Pulmonary artery endothelial cell (primary cell): ENCODE measurements around the gene MAPK6. TPM values are rescaled to one million over a fixed set of nuclear protein-coding genes. Genes with fewer than 3 reads are reported as not detected.
"Not testable (repeated sequence)": the region's sequence is repeated elsewhere in the genome, so short reads cannot be mapped to it uniquely, and the experiment has no call there.

Experiments used
- DNase-seq: peaks from one replicate; pipeline ENCODE4 v3.0.0-alpha.2; 2011; ENCODE audit warnings: low read depth, low spot score
- total RNA-seq: library from RNA; depleted of rRNA; stranded (reverse); fragments of >200 nt; gene quantifications from 2 replicates; pipeline ENCODE4 v1.2.3, GENCODE V29; 2014

Gene MAPK6
- total RNA-seq, 1 donor from 2014 or later: 45.2 TPM

GRCh38 chr15:52042051-52042851 is 23.2 kb downstream of the MAPK6 start:
- DNase-seq: no peak

- DNase-seq: not testable (repeated sequence)
Observed at GRCh38 chr15:52045795-52046298, 26.8 kb downstream of the MAPK6 start.

- DNase-seq: not testable (repeated sequence)
Observed at GRCh38 chr15:52046552-52046951, 27.5 kb downstream of the MAPK6 start.

- no peak for DNase-seq
Observed at GRCh38 chr15:52050416-52050815, 31.4 kb downstream of the MAPK6 start.

- DNase-seq: no peak
Observed at GRCh38 chr15:52052066-52052935, 33.3 kb downstream of the MAPK6 start.

GRCh38 chr15:52054381-52054780 is 35.4 kb downstream of the MAPK6 start:
- no peak for DNase-seq

GRCh38 chr15:52054858-52055257 is 35.8 kb downstream of the MAPK6 start:
- not testable (repeated sequence) for DNase-seq

- DNase-seq: no peak
Observed at GRCh38 chr15:52056001-52056400, 37.0 kb downstream of the MAPK6 start.

- DNase-seq: no peak
Observed at GRCh38 chr15:52056496-52056895, 37.5 kb downstream of the MAPK6 start.

- DNase-seq: no peak
Observed at GRCh38 chr15:52057996-52058395, 39.0 kb downstream of the MAPK6 start.

GRCh38 chr15:52060501-52060900 is 41.5 kb downstream of the MAPK6 start:
- no peak for DNase-seq

GRCh38 chr15:52066842-52067544 is 48.0 kb downstream of the MAPK6 start:
- no peak for DNase-seq

- DNase-seq: no peak
Observed at GRCh38 chr15:52067545-52067926, 48.5 kb downstream of the MAPK6 start.

GRCh38 chr15:52068004-52068615 is 49.1 kb downstream of the MAPK6 start:
- no peak for DNase-seq

- no peak for DNase-seq
Observed at GRCh38 chr15:52069559-52069958, 50.5 kb downstream of the MAPK6 start.

GRCh38 chr15:52071570-52071969 is 52.6 kb downstream of the MAPK6 start:
- no peak for DNase-seq

- no peak for DNase-seq
Observed at GRCh38 chr15:52076889-52077781, 58.1 kb downstream of the MAPK6 start.

GRCh38 chr15:52078197-52078875 is 59.3 kb downstream of the MAPK6 start:
- no peak for DNase-seq

- no peak for DNase-seq
Observed at GRCh38 chr15:52078876-52079700, 60.1 kb downstream of the MAPK6 start.
